ENCODE data around the gene ELF2. TPM values are rescaled to one million over a fixed set of nuclear protein-coding genes. Genes with fewer than 3 reads are reported as not detected.

The ELF2 gene
- total RNA-seq, 4 donors from 2014 or later, result 51.3 to 64.9 (median 64.2) TPM

- no peak for TF ChIP-seq CTCF (IDR thresholded peaks at IDR 0.05; ENCODE audit: low read depth)
These were observed 42.6 kb downstream of the ELF2 start for GRCh38 chr4:139134403-139134802.

GRCh38 chr4:139131209-139131870 is 45.7 kb downstream of the ELF2 start:
- TF ChIP-seq CTCF (IDR thresholded peaks at IDR 0.05; ENCODE audit: low read depth), result no peak

- TF ChIP-seq CTCF (IDR thresholded peaks at IDR 0.05; ENCODE audit: low read depth), result no peak
These were observed 47.8 kb downstream of the ELF2 start for GRCh38 chr4:139129206-139129605.

GRCh38 chr4:139126898-139127297 is 50.1 kb downstream of the ELF2 start:
- TF ChIP-seq CTCF (IDR thresholded peaks at IDR 0.05; ENCODE audit: low read depth), result no peak

GRCh38 chr4:139123910-139124309 is 53.1 kb downstream of the ELF2 start:
- no peak for TF ChIP-seq CTCF (IDR thresholded peaks at IDR 0.05; ENCODE audit: low read depth)

- TF ChIP-seq CTCF (IDR thresholded peaks at IDR 0.05; ENCODE audit: low read depth), result no peak
These were observed 58.7 kb downstream of the ELF2 start for GRCh38 chr4:139118365-139118764.

- TF ChIP-seq CTCF (IDR thresholded peaks at IDR 0.05; ENCODE audit: low read depth), result no peak
These were observed 61.8 kb downstream of the ELF2 start for GRCh38 chr4:139115226-139115625.
